ENCODE data around the gene TRIO. TPM values are rescaled to one million over a fixed set of nuclear protein-coding genes. Genes with fewer than 3 reads are reported as not detected.

TRIO gene
- total RNA-seq, 1 experiment from 2014 or later, result 68.4 TPM

GRCh38 chr5:14316471-14316870, 173.3 kb downstream of the TRIO start:
- Histone ChIP-seq H3K4me2 (ENCODE audit: low read length) (no peak overlapping the region), H3K27me3 (ENCODE audit: insufficient read depth, low read length) (no peaks in the 10 kb centered on the region), H3K79me2 (ENCODE audit: insufficient read depth, low read length) (0 out of 2 replicates have a peak, but pooled peaks cover 7% of the 10 kb centered on the region), H3K9ac (ENCODE audit: low read length) (no peak overlapping the region), H3K9me3 (ENCODE audit: control insufficient read depth in 1 of 2, insufficient read depth in 1 of 2, low read depth in 1 of 2, low read length in 2 of 2) (no peaks in the 10 kb centered on the region), H3K4me1 (ENCODE audit: control insufficient read depth in 1 of 2, insufficient read depth in 2 of 2, low read length in 2 of 2) (no peaks in the 10 kb centered on the region), H2AFZ (ENCODE audit: low read depth, low read length, poor library complexity, severe bottlenecking) (no peak overlapping the region), H3K4me3 (replicated peaks in 1 of 2; ENCODE audit: low read depth in 1 of 2, low read length in 2 of 2) (no peak overlapping the region), H4K20me1 (ENCODE audit: insufficient read depth) (no peaks in the 10 kb centered on the region), H3K36me3 (ENCODE audit: control insufficient read depth in 1 of 2, insufficient read depth in 2 of 2, low read length in 2 of 2) (peaks cover 6 to 25% of the 10 kb centered on the region in 2 experiments; a peak in 3 of 4 replicates), H3K27ac (ENCODE audit: low read depth, low read length) (no peak overlapping the region), H3K9me2 (ENCODE audit: insufficient read depth) (no peaks in the 10 kb centered on the region)
- intact Hi-C loops (cut with micrococcal nuclease), result no loop called here
- TF ChIP-seq ATF3 (IDR thresholded peaks at IDR 0.05) (no peak), CBX3 (IDR thresholded peaks at IDR 0.05; ENCODE audit: low read depth) (no peak), POLR2A (IDR thresholded peaks at IDR 0.05; ENCODE audit: borderline replicate concordance, extremely low read depth, insufficient read depth, insufficient read length) (no peak), MAX (IDR thresholded peaks at IDR 0.05) (no peak), CTCF (IDR thresholded peaks at IDR 0.05 in 2 of 3, conservative IDR thresholded peaks at IDR 0.05 in 1 of 3; ENCODE audit: borderline replicate concordance in 1 of 3, insufficient read depth in 1 of 3, low read depth in 2 of 3, low read length in 2 of 3) (no peak), CEBPB (IDR thresholded peaks at IDR 0.05; ENCODE audit: low read depth) (no peak), FOSL1 (IDR thresholded peaks at IDR 0.05; ENCODE audit: low read depth) (no peak)
- no peak for ATAC-seq
- ChIA-PET CTCF (no interaction called here), RAD21 (ENCODE audit: low non-redundant PET in 1 of 2, low total read pairs in 2 of 2, uncharacterized antibody in 2 of 2, unreplicated experiment in 2 of 2) (no interaction called here), POLR2A (no interaction called here)
- BruUV-seq (replicated peaks), result no TSS peak
- DNase-seq (ENCODE audit: low read depth, low spot score), result no peak

GRCh38 chr5:14319102-14319501, 176.0 kb downstream of the TRIO start:
- DNase-seq (ENCODE audit: low read depth, low spot score), result no peak
- H3K4me3 ChIP-seq (replicated peaks in 1 of 2; ENCODE audit: low read depth in 1 of 2, low read length in 2 of 2), result no peak overlapping the region
- TF ChIP-seq ATF3 (IDR thresholded peaks at IDR 0.05), result no peak
- no peak for TF ChIP-seq ELF1 (IDR thresholded peaks at IDR 0.05; ENCODE audit: borderline replicate concordance, low read depth)
- no peak for TF ChIP-seq CBX3 (IDR thresholded peaks at IDR 0.05; ENCODE audit: low read depth)
- TF ChIP-seq EZH2 (IDR thresholded peaks at IDR 0.05), result no peak
- no peak for TF ChIP-seq YY1 (IDR thresholded peaks at IDR 0.05; ENCODE audit: extremely low read depth, insufficient replicate concordance, low read depth, low read length)
- TF ChIP-seq JUND (IDR thresholded peaks at IDR 0.05), result no peak
- TF ChIP-seq MAX (IDR thresholded peaks at IDR 0.05), result no peak
- TF ChIP-seq SP1 (IDR thresholded peaks at IDR 0.05; ENCODE audit: low read depth), result no peak
- 0 out of 2 replicates have a peak, but pooled peaks cover 7% of the 10 kb centered on the region for H3K79me2 ChIP-seq (ENCODE audit: insufficient read depth, low read length)
- ChIA-PET RAD21 (ENCODE audit: low non-redundant PET in 1 of 2, low total read pairs in 2 of 2, uncharacterized antibody in 2 of 2, unreplicated experiment in 2 of 2) (no interaction called here), POLR2A (no interaction called here), CTCF (no interaction called here)
- H3K4me1 ChIP-seq (ENCODE audit: control insufficient read depth in 1 of 2, insufficient read depth in 2 of 2, low read length in 2 of 2), result no peaks in the 10 kb centered on the region
- intact Hi-C loops (cut with micrococcal nuclease), result no loop called here
- no peak overlapping the region for H3K27ac ChIP-seq (ENCODE audit: low read depth, low read length)
- H3K4me2 ChIP-seq (ENCODE audit: low read length), result no peak overlapping the region
- no peaks in the 10 kb centered on the region for H3K9me2 ChIP-seq (ENCODE audit: insufficient read depth)
- no peaks in the 10 kb centered on the region for H3K27me3 ChIP-seq (ENCODE audit: insufficient read depth, low read length)
- H3K9ac ChIP-seq (ENCODE audit: low read length), result no peak overlapping the region
- no peaks in the 10 kb centered on the region for H3K9me3 ChIP-seq (ENCODE audit: control insufficient read depth in 1 of 2, insufficient read depth in 1 of 2, low read depth in 1 of 2, low read length in 2 of 2)
- H2AFZ ChIP-seq (ENCODE audit: low read depth, low read length, poor library complexity, severe bottlenecking), result no peak overlapping the region
- no TSS peak for BruUV-seq (replicated peaks)
- no peak for ATAC-seq
- peaks cover 3 to 25% of the 10 kb centered on the region in 2 experiments; a peak in 3 of 4 replicates for H3K36me3 ChIP-seq (ENCODE audit: control insufficient read depth in 1 of 2, insufficient read depth in 2 of 2, low read length in 2 of 2)
- H4K20me1 ChIP-seq (ENCODE audit: insufficient read depth), result no peaks in the 10 kb centered on the region

Measured in HCT116 (cell line).